ENCODE results near the gene FMNL2. TPM values are rescaled to one million over a fixed set of nuclear protein-coding genes. Genes with fewer than 3 reads are reported as not detected.

The FMNL2 gene
- total and polyA plus RNA-seq, 2 experiments from 2014 or later: 4.4 to 18.6 TPM

- Histone ChIP-seq H3K4me2 (ENCODE audit: unreplicated experiment) (no peak overlapping the region), H3K9me3 (ENCODE audit: low read depth) (no peaks in the 10 kb centered on the region), H3K4me3 (no peak overlapping the region), H3K27ac (no peak overlapping the region), H3K4me1 (ENCODE audit: insufficient read depth) (peaks cover 20% of the 10 kb centered on the region), H4K20me1 (ENCODE audit: insufficient read depth) (no peaks in the 10 kb centered on the region), H3K9me2 (ENCODE audit: insufficient read depth) (no peaks in the 10 kb centered on the region), H2AFZ (no peak overlapping the region), H3K27me3 (replicated peaks; ENCODE audit: insufficient read depth) (no peaks in the 10 kb centered on the region), H3K9ac (no peak overlapping the region), H3F3A (ENCODE audit: insufficient read depth) (peaks cover 47% of the 10 kb centered on the region), H3K36me3 (ENCODE audit: low read depth) (peaks cover 29% of the 10 kb centered on the region), H3K79me2 (ENCODE audit: insufficient read depth) (no peaks in the 10 kb centered on the region)
- WGBS, 2 experiments (ENCODE audit: low coverage in 1 of 2, low lambda C conversion rate in 2 of 2, missing lambda C conversion rate in 2 of 2): 75 to 78% methylated on average over 2 of the region's 2 CpGs
- no peak for DNase-seq
- TF ChIP-seq EZH2 (IDR thresholded peaks at IDR 0.05; ENCODE audit: insufficient read depth, poor library complexity, severe bottlenecking) (no peak), EZH2phosphoT487 (IDR thresholded peaks at IDR 0.05; ENCODE audit: insufficient read depth, low read depth) (no peak)
- in situ Hi-C loops (cut with MboI): no loop called here
These were observed 316.9 kb downstream of the FMNL2 start for GRCh38 chr2:152651834-152652233.

- H3K36me3 ChIP-seq (ENCODE audit: low read depth): peaks cover 51% of the 10 kb centered on the region
These were observed 320.9 kb downstream of the FMNL2 start for GRCh38 chr2:152655880-152656279.

DNA sequence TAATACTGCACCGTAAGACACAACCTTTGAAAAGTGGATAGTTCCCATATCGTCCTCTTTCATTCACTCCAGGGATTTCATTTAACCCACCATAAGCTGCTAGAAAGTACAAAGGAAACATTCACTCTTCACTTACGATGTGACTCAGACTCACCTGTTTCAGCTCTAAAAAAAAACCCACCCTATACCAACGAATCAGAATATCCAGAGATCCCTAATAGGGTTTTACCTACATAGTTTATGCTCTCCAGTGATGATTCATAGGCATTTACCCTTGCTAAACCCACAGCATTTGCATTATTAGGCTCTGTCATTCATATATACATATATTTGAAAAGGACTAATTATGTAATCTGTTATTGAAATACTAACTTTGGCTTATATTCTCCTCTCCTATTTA, 322.1 kb downstream of the FMNL2 start:
- Histone ChIP-seq H3K9me3 (ENCODE audit: low read depth) (no peaks in the 10 kb centered on the region), H4K20me1 (ENCODE audit: insufficient read depth) (no peaks in the 10 kb centered on the region), H2AFZ (no peak overlapping the region), H3K4me2 (ENCODE audit: unreplicated experiment) (no peak overlapping the region), H3K27me3 (replicated peaks; ENCODE audit: insufficient read depth) (no peaks in the 10 kb centered on the region), H3K79me2 (ENCODE audit: insufficient read depth) (no peaks in the 10 kb centered on the region), H3K9ac (no peak overlapping the region), H3K36me3 (ENCODE audit: low read depth) (peaks cover 60% of the 10 kb centered on the region), H3K9me2 (ENCODE audit: insufficient read depth) (no peaks in the 10 kb centered on the region), H3K27ac (no peak overlapping the region), H3K4me1 (ENCODE audit: insufficient read depth) (no peaks in the 10 kb centered on the region), H3K4me3 (no peak overlapping the region), H3F3A (ENCODE audit: insufficient read depth) (peaks cover 10% of the 10 kb centered on the region; the same call in 1 of the 2 replicates)
- in situ Hi-C loops (cut with MboI): no loop called here
- no peak for DNase-seq
- no peak for TF ChIP-seq EZH2phosphoT487 (IDR thresholded peaks at IDR 0.05; ENCODE audit: insufficient read depth, low read depth)
- 65% methylated on average over 4 of the region's 4 CpGs for WGBS, 2 experiments (ENCODE audit: low coverage in 1 of 2, low lambda C conversion rate in 2 of 2, missing lambda C conversion rate in 2 of 2)

More at GRCh38 chr2:152655880-152656279, 320.9 kb downstream of the FMNL2 start:
- H3F3A ChIP-seq (ENCODE audit: insufficient read depth): peaks cover 16% of the 10 kb centered on the region; the same call in 1 of the 2 replicates
- TF ChIP-seq EZH2phosphoT487 (IDR thresholded peaks at IDR 0.05; ENCODE audit: insufficient read depth, low read depth): no peak
- no peak for TF ChIP-seq EZH2 (IDR thresholded peaks at IDR 0.05; ENCODE audit: insufficient read depth, poor library complexity, severe bottlenecking)
- H4K20me1 ChIP-seq (ENCODE audit: insufficient read depth): no peaks in the 10 kb centered on the region
- H3K9me2 ChIP-seq (ENCODE audit: insufficient read depth): no peaks in the 10 kb centered on the region
- no peak overlapping the region for H3K4me3 ChIP-seq
- no peaks in the 10 kb centered on the region for H3K4me1 ChIP-seq (ENCODE audit: insufficient read depth)
- in situ Hi-C loops (cut with MboI): no loop called here
- no peak overlapping the region for H2AFZ ChIP-seq
- WGBS, 2 experiments (ENCODE audit: low coverage in 1 of 2, low lambda C conversion rate in 2 of 2, missing lambda C conversion rate in 2 of 2): 98 to 100% methylated on average over 1 of the region's 1 CpG
- no peaks in the 10 kb centered on the region for H3K27me3 ChIP-seq (replicated peaks; ENCODE audit: insufficient read depth)
- DNase-seq: no peak
- no peak overlapping the region for H3K4me2 ChIP-seq (ENCODE audit: unreplicated experiment)
- no peaks in the 10 kb centered on the region for H3K9me3 ChIP-seq (ENCODE audit: low read depth)
- no peak overlapping the region for H3K9ac ChIP-seq
- no peak overlapping the region for H3K27ac ChIP-seq
- H3K79me2 ChIP-seq (ENCODE audit: insufficient read depth): no peaks in the 10 kb centered on the region

GRCh38 chr2:152658221-152658620, 323.2 kb downstream of the FMNL2 start:
- WGBS, 2 experiments (ENCODE audit: low coverage in 1 of 2, low lambda C conversion rate in 2 of 2, missing lambda C conversion rate in 2 of 2): 38 to 64% methylated on average over 1 of the region's 1 CpG
- TF ChIP-seq EZH2phosphoT487 (IDR thresholded peaks at IDR 0.05; ENCODE audit: insufficient read depth, low read depth) (no peak), EZH2 (IDR thresholded peaks at IDR 0.05; ENCODE audit: insufficient read depth, poor library complexity, severe bottlenecking) (no peak)
- DNase-seq: no peak
- H4K20me1 ChIP-seq (ENCODE audit: insufficient read depth): no peaks in the 10 kb centered on the region
- peaks cover 70% of the 10 kb centered on the region for H3K36me3 ChIP-seq (ENCODE audit: low read depth)
- H3F3A ChIP-seq (ENCODE audit: insufficient read depth): peaks cover 10% of the 10 kb centered on the region; the same call in 1 of the 2 replicates
- in situ Hi-C loops (cut with MboI): no loop called here
- H3K27me3 ChIP-seq (replicated peaks; ENCODE audit: insufficient read depth): no peaks in the 10 kb centered on the region
- no peaks in the 10 kb centered on the region for H3K4me1 ChIP-seq (ENCODE audit: insufficient read depth)
- no peaks in the 10 kb centered on the region for H3K79me2 ChIP-seq (ENCODE audit: insufficient read depth)
- H3K4me2 ChIP-seq (ENCODE audit: unreplicated experiment): no peak overlapping the region
- no peak overlapping the region for H3K27ac ChIP-seq
- no peak overlapping the region for H2AFZ ChIP-seq
- H3K9ac ChIP-seq: no peak overlapping the region
- H3K9me2 ChIP-seq (ENCODE audit: insufficient read depth): no peaks in the 10 kb centered on the region
- H3K9me3 ChIP-seq (ENCODE audit: low read depth): no peaks in the 10 kb centered on the region
- H3K4me3 ChIP-seq: no peak overlapping the region

GRCh38 chr2:152661076-152661475, 326.1 kb downstream of the FMNL2 start:
- peaks cover 73% of the 10 kb centered on the region for H3K36me3 ChIP-seq (ENCODE audit: low read depth)

More at GRCh38 chr2:152661076-152661475, 326.1 kb downstream of the FMNL2 start:
- no peaks in the 10 kb centered on the region for H3K9me2 ChIP-seq (ENCODE audit: insufficient read depth)
- H3K27me3 ChIP-seq (replicated peaks; ENCODE audit: insufficient read depth): no peaks in the 10 kb centered on the region
- no peaks in the 10 kb centered on the region for H4K20me1 ChIP-seq (ENCODE audit: insufficient read depth)
- in situ Hi-C loops (cut with MboI): no loop called here
- H3K4me3 ChIP-seq: no peak overlapping the region
- no peaks in the 10 kb centered on the region for H3K4me1 ChIP-seq (ENCODE audit: insufficient read depth)
- H3K79me2 ChIP-seq (ENCODE audit: insufficient read depth): no peaks in the 10 kb centered on the region
- no peak overlapping the region for H2AFZ ChIP-seq
- H3K9ac ChIP-seq: no peak overlapping the region
- no peak overlapping the region for H3K27ac ChIP-seq
- 95 to 96% methylated on average over 4 of the region's 4 CpGs for WGBS, 2 experiments (ENCODE audit: low coverage in 1 of 2, low lambda C conversion rate in 2 of 2, missing lambda C conversion rate in 2 of 2)
- DNase-seq: no peak
- no peak for TF ChIP-seq EZH2phosphoT487 (IDR thresholded peaks at IDR 0.05; ENCODE audit: insufficient read depth, low read depth)
- no peaks in the 10 kb centered on the region for H3K9me3 ChIP-seq (ENCODE audit: low read depth)
- H3F3A ChIP-seq (ENCODE audit: insufficient read depth): peaks cover 6% of the 10 kb centered on the region; the same call in 1 of the 2 replicates
- no peak overlapping the region for H3K4me2 ChIP-seq (ENCODE audit: unreplicated experiment)
